A549 (cell line): ENCODE measurements around the gene EIF3L. TPM values are rescaled to one million over a fixed set of nuclear protein-coding genes. Genes with fewer than 3 reads are reported as not detected.

ENCODE experiments used
- ATAC-seq, 2 experiments: fragments of 200-7000 bp in 1 of 2; fragments of >200 bp in 1 of 2; cut with Nextera tagmentation in 1 of 2; cut with Tn5 transposase in 1 of 2; 3 replicates each; pipeline versions ENCODE4 v1.8.0 to v1.9.1; 2018 to 2020; ENCODE audit warnings: mild to moderate bottlenecking in 1 of 2, moderate library complexity in 1 of 2
- CTCF ChIA-PET: fragments of 300-600 bp; sonication (Branson Sonifier 250); formaldehyde crosslinking; extraction: SDS; loops from one replicate; lab custom pipeline; 2021; ENCODE audit warnings: antibody characterized with exemption, inconsistent platforms; lab: Yijun Ruan, JAX
- POLR2A ChIA-PET: fragments of 350-600 bp; formaldehyde crosslinking; extraction: SDS; loops from one replicate; lab custom pipeline; 2021; ENCODE audit warnings: antibody characterized with exemption, inconsistent platforms; lab: Yijun Ruan, JAX
- DNase-seq, 2 experiments: peaks; one replicate each; pipeline versions ENCODE4 v3.0.0 to v3.0.0-alpha.2; 2011 to 2016; ENCODE audit warnings: low read depth in 1 of 2, low spot score in 1 of 2
- FAIRE-seq: peaks from 2 replicates; lab custom pipeline; 2011; peaks lifted over from hg19 to GRCh38; lab: Jason Lieb, UNC
- H3K27ac ChIP-seq, 2 experiments: fragments of >200 bp; sonication (Bioruptor Twin); formaldehyde crosslinking; 3 replicates each; pipeline ENCODE4 v1.5.1; 2016 to 2017
- H3K4me1 ChIP-seq: fragments of >200 bp; sonication (Bioruptor Twin); formaldehyde crosslinking; 3 replicates; pipeline ENCODE4 v1.6.1; 2016
- H3K4me2 ChIP-seq: fragments of >200 bp; sonication (Bioruptor Twin); formaldehyde crosslinking; 3 replicates; pipeline ENCODE4 v1.6.1; 2016
- H3K4me3 ChIP-seq: fragments of >200 bp; sonication (Bioruptor Twin); formaldehyde crosslinking; 3 replicates; pipeline ENCODE4 v1.5.1; 2016
- H3K9me3 ChIP-seq: fragments of >200 bp; sonication (Bioruptor Twin); formaldehyde crosslinking; 3 replicates; pipeline ENCODE4 v1.6.1; 2016
- CBX8 ChIP-seq: fragments of 200-600 bp; sonication (generic); IDR thresholded peaks from 2 replicates; pipeline ENCODE4 v1.6.1; 2016
- CHD4 ChIP-seq: fragments of 200-600 bp; sonication (generic); IDR thresholded peaks from 2 replicates; pipeline ENCODE4 v1.6.1; 2016; ENCODE audit warnings: antibody characterized with exemption, mild to moderate bottlenecking, borderline replicate concordance
- CTCF ChIP-seq: fragments of >200 bp; sonication (Bioruptor Twin); formaldehyde crosslinking; IDR thresholded peaks from 3 replicates; pipeline ENCODE4 v1.5.1; 2016
- ESRRA ChIP-seq: fragments of 150-350 bp; IDR thresholded peaks from 2 replicates; pipeline ENCODE4 v1.6.1; 2014; ENCODE audit warnings: mild to moderate bottlenecking, low read length, borderline replicate concordance
- HDAC2 ChIP-seq: fragments of 200-600 bp; sonication (generic); IDR thresholded peaks from 2 replicates; pipeline ENCODE4 v1.6.1; 2016
- HEYL ChIP-seq: fragments of 250-450 bp; sonication (Bioruptor Pico); IDR thresholded peaks from 2 replicates; pipeline ENCODE4 v1.8.0; 2021; ENCODE audit warnings: mild to moderate bottlenecking, moderate library complexity
- HOXB13 ChIP-seq: fragments of 250-450 bp; sonication (Bioruptor Pico); IDR thresholded peaks from 2 replicates; pipeline ENCODE4 v1.5.0; 2020; ENCODE audit warnings: low read depth, mild to moderate bottlenecking, moderate library complexity
- JUNB ChIP-seq: fragments of >200 bp; sonication (Bioruptor Twin); formaldehyde crosslinking; IDR thresholded peaks from 2 replicates; pipeline ENCODE4 v1.6.1; 2016
- MAX ChIP-seq: IDR thresholded peaks from 2 replicates; pipeline ENCODE4 v1.6.1; 2012
- NPAS2 ChIP-seq: fragments of 250-450 bp; sonication (Bioruptor Pico); IDR thresholded peaks from 2 replicates; pipeline ENCODE4 v1.8.0; 2022; ENCODE audit warnings: mild to moderate bottlenecking, moderate library complexity, borderline replicate concordance
- PBX3 ChIP-seq: IDR thresholded peaks from 2 replicates; pipeline ENCODE4 v1.6.1; 2012
- PHF8 ChIP-seq: fragments of 200-600 bp; sonication (generic); IDR thresholded peaks from 2 replicates; pipeline ENCODE4 v1.6.1; 2016; ENCODE audit warnings: low read depth, mild to moderate bottlenecking, antibody characterized with exemption, moderate library complexity, borderline replicate concordance
- RAD21 ChIP-seq, 2 experiments: fragments of >200 bp in 1 of 2; sonication (Bioruptor Twin) in 1 of 2; formaldehyde crosslinking in 1 of 2; IDR thresholded peaks in 1 of 2; conservative IDR thresholded peaks in 1 of 2; 2 replicates in 1 of 2; 3 replicates in 1 of 2; pipeline ENCODE4 v1.6.1; 2012 to 2018; ENCODE audit warnings: inconsistent platforms in 1 of 2
- RCOR1 ChIP-seq: fragments of 150-350 bp; IDR thresholded peaks from 2 replicates; pipeline ENCODE4 v1.6.1; 2014; ENCODE audit warnings: antibody characterized with exemption, low read length, low read depth
- SMC3 ChIP-seq: fragments of >200 bp; sonication (Bioruptor Twin); formaldehyde crosslinking; IDR thresholded peaks from 3 replicates; pipeline ENCODE4 v1.6.1; 2018; ENCODE audit warnings: inconsistent platforms
- TP53 ChIP-seq: fragments of 250-450 bp; sonication (Bioruptor Pico); IDR thresholded peaks from 2 replicates; pipeline ENCODE4 v1.5.0; 2021; ENCODE audit warnings: mild to moderate bottlenecking, moderate library complexity
- USF2 ChIP-seq: fragments of 450-650 bp; IDR thresholded peaks from 2 replicates; pipeline ENCODE4 v1.6.1; 2014; ENCODE audit warnings: antibody characterized with exemption
- ZC3H11A ChIP-seq: fragments of 450-650 bp; IDR thresholded peaks from 2 replicates; pipeline ENCODE4 v1.6.1; 2014; ENCODE audit warnings: antibody characterized with exemption, mild to moderate bottlenecking
- WGBS: methylation state at CpG from one replicate; pipeline ENCODE4 v1.1.6; 2017; ENCODE audit errors: missing lambda C conversion rate; 5-methylcytosine and 5-hydroxymethylcytosine counted together
- polyA plus RNA-seq, 4 experiments: library from polyadenylated mRNA; depleted of rRNA in 3 of 4; stranded (reverse); fragments of >200 nt; fragmentation: RNase III in 1 of 4; extraction: RNeasy Plus Mini Kit Qiagen cat#74134 plus additional on column Dnase treatment in 1 of 4; gene quantifications; 2 replicates in 3 of 4; 3 replicates in 1 of 4; pipeline ENCODE4 v1.2.3, GENCODE V29; 2011 to 2017

Gene EIF3L
- polyA plus RNA-seq, 2 of the 4 experiments (the other 2 are of a cell fraction), result 218 to 423 TPM

GRCh38 chr22:37816543-37817180, 32.6 kb upstream of the EIF3L start:
- H3K4me2 ChIP-seq, result no peak overlapping the region
- no peak overlapping the region for H3K27ac ChIP-seq
- no peak overlapping the region for H3K4me3 ChIP-seq
- 86% methylated on average over 14 of the region's 23 CpGs for WGBS
- H3K9me3 ChIP-seq, result no peaks in the 10 kb centered on the region
- POLR2A ChIA-PET, result no interaction called here
- no peak for TF ChIP-seq HOXB13
- TF ChIP-seq ESRRA, result no peak
- no peak for TF ChIP-seq MAX
- no peak for TF ChIP-seq PBX3
- TF ChIP-seq CHD4, result no peak
- no peak for TF ChIP-seq TP53
- TF ChIP-seq CBX8, result no peak
- TF ChIP-seq ZC3H11A, result no peak
- no peak for TF ChIP-seq HEYL (CRISPR knock-in tag)
- TF ChIP-seq NPAS2, result no peak
- no peak for TF ChIP-seq USF2
- TF ChIP-seq HDAC2, result no peak
- TF ChIP-seq PHF8, result no peak
- no peak for TF ChIP-seq JUNB
- H3K4me1 ChIP-seq, result peaks cover 4% of the 10 kb centered on the region; the same call in 1 of the 3 replicates
- no peak for FAIRE-seq
- CTCF ChIA-PET, result interaction anchor here (0.6 to 6.0 kb wide), 33 partner anchors 9 to 608 kb away, joined by 3 to 112 read pairs (median 4); partner anchors contain the start of genes ANKRD54 and GCAT
- DNase-seq, result no peak
- no peak for ATAC-seq

- Histone ChIP-seq H3K27ac (peak overlapping the region; percentile 71 to 88), H3K4me2 (peak overlapping the region; percentile 87), H3K4me1 (peaks cover 4% of the 10 kb centered on the region; the same call in 1 of the 3 replicates), H3K9me3 (no peaks in the 10 kb centered on the region), H3K4me3 (0 out of 3 replicates have a peak overlapping the region, but pooled peaks have one; percentile 29)
- TF ChIP-seq CTCF (peak; percentile 85), SMC3 (peak; percentile 61), RCOR1 (no peak), MAX (0 out of 2 replicates have a peak, but pooled peaks have one; percentile 32), RAD21 (conservative IDR thresholded peaks at IDR 0.05 in 1 of 2, IDR thresholded peaks at IDR 0.05 in 1 of 2) (peak; percentile 76 to 85)
- WGBS, result 37% methylated on average over 14 of the region's 29 CpGs
- ATAC-seq, result peak; percentile 77 to 94
- ChIA-PET CTCF (interaction anchor here (0.7 to 6.0 kb wide), 45 partner anchors 10 to 235 kb away, joined by 3 to 112 read pairs (median 4); partner anchors contain the start of genes ANKRD54, GCAT and MICALL1), POLR2A (interaction anchor here (1.0 kb wide), 1 partner anchor 13 kb away, joined by 3 read pairs; a partner anchor contains a TSS)
- peak; percentile 68 to 69 for DNase-seq
- no peak for FAIRE-seq
These were observed 31.4 kb upstream of the EIF3L start for GRCh38 chr22:37817705-37818408.
